Effector CD8-positive, alpha-beta T cell (primary cell): ENCODE measurements around the gene EFNA1.
"Not testable (repeated sequence)": the region's sequence is repeated elsewhere in the genome, so short reads cannot be mapped to it uniquely, and the experiment has no call there.

Experiments used
- DNase-seq: peaks from one replicate; lab custom pipeline; 2025; lab: John Stamatoyannopoulos, UW

The EFNA1 gene

GRCh38 chr1:155092641-155093040 is 35.0 kb upstream of the EFNA1 start:
- DNase-seq: no peak

GRCh38 chr1:155093911-155094621 is 33.6 kb upstream of the EFNA1 start:
- no peak for DNase-seq

GRCh38 chr1:155094622-155094948 is 33.1 kb upstream of the EFNA1 start:
- DNase-seq: no peak

GRCh38 chr1:155099331-155099730 is 28.3 kb upstream of the EFNA1 start:
- no peak for DNase-seq

GRCh38 chr1:155103325-155103724 is 24.4 kb upstream of the EFNA1 start:
- no peak for DNase-seq

GRCh38 chr1:155104605-155105534 is 22.8 kb upstream of the EFNA1 start:
- DNase-seq: no peak

GRCh38 chr1:155105604-155106011 is 22.1 kb upstream of the EFNA1 start:
- DNase-seq: no peak

GRCh38 chr1:155106862-155107261 is 20.8 kb upstream of the EFNA1 start:
- DNase-seq: no peak

GRCh38 chr1:155107309-155108264 is 20.1 kb upstream of the EFNA1 start:
- DNase-seq: no peak

GRCh38 chr1:155108296-155108695 is 19.4 kb upstream of the EFNA1 start:
- DNase-seq: no peak

GRCh38 chr1:155110381-155110780 is 17.3 kb upstream of the EFNA1 start:
- DNase-seq: no peak

- no peak for DNase-seq
These were observed 16.9 kb upstream of the EFNA1 start for GRCh38 chr1:155110826-155111225.

GRCh38 chr1:155113450-155113980 is 14.2 kb upstream of the EFNA1 start:
- DNase-seq: no peak

- no peak for DNase-seq
These were observed 11.4 kb upstream of the EFNA1 start for GRCh38 chr1:155116113-155116764.

GRCh38 chr1:155117610-155118009 is 10.1 kb upstream of the EFNA1 start:
- DNase-seq: no peak

GRCh38 chr1:155118090-155118489 is 9.6 kb upstream of the EFNA1 start:
- not testable (repeated sequence) for DNase-seq

GRCh38 chr1:155120253-155120652 is 7.4 kb upstream of the EFNA1 start:
- no peak for DNase-seq

- no peak for DNase-seq
These were observed 6.4 kb upstream of the EFNA1 start for GRCh38 chr1:155121249-155121648.

- no peak for DNase-seq
These were observed 5.4 kb upstream of the EFNA1 start for GRCh38 chr1:155122308-155122707.

- DNase-seq: no peak
These were observed 3.9 kb upstream of the EFNA1 start for GRCh38 chr1:155123801-155124200.
